AG20443 (cell line): Measurements from ENCODE around the gene S1PR1.

Experiments used
- DNase-seq: peaks from one replicate; pipeline ENCODE4 v3.0.0; 2012; ENCODE audit warnings: low spot score, mixed read lengths

The S1PR1 gene

DNA sequence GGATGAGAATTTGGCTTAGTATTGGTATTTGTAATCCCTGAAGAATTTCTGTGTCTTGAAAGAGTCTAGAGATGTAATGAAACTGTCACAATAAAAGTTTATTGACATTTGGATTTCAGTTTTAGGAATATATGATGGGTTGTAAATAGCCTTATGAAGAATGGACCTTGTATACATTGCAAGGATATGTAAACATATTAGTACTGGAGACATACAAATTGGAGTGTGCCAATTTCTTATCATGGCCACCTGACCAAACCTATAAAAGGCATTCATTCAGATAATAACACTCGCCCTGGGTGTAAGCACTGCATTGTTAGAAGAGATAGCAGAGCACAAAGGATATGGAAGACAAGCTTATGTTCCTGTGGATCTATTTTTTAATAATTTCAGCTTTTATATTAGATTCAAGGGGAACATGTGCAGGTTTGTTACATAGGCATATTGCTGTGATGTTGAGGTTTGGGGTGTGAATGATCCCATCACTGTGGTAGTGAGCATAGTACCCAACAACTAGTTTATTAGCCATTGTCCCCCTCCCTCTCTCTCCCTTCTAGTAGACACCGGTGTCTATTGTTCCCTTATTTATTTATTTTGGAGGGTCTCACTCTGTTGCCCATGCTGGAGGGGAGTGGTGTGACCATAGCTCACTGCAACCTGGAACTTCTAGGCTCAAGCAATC lies 8.6 kb downstream of the S1PR1 start:
- no peak for DNase-seq

DNA sequence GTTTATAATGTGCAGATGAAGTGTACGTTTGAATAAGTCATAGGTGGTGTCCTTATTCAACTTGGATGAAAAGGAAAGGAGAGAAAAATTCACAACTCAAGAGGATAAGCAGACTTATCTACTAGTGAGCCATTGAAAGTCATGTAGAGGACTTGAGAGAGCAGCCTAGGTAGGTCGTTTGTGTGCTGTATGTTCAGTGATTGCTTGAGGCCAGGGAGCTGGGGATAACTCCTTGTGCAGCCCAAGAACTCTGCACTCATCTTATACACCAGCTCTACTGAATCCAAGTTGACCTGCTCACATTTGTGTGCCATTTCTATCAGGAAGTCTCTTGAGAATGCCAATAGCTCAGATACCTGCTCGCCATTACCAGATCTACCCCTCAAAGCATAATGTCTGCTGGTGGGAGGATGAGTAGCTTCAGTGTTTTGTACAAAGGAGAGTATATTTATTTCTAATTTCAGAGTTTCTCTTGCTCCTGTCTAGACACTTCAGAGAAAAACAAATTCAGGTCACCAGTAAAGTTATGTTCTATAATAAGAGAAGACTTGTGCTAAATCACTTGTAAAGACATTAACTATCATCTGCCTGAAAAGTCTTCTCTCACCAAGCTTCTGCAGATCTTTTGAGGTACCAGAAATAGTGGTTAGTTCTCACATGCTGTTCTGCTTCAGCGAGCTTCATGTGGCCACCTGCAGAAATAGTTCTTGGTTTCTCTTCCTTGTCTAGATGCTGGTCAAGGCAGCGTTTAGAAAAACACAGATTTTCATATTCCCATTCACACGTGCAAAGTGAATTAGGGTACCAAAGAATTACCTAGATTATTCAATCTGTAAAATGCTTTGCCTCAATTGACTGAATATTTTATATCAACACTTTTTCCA lies 10.8 kb downstream of the S1PR1 start:
- no peak for DNase-seq

DNA sequence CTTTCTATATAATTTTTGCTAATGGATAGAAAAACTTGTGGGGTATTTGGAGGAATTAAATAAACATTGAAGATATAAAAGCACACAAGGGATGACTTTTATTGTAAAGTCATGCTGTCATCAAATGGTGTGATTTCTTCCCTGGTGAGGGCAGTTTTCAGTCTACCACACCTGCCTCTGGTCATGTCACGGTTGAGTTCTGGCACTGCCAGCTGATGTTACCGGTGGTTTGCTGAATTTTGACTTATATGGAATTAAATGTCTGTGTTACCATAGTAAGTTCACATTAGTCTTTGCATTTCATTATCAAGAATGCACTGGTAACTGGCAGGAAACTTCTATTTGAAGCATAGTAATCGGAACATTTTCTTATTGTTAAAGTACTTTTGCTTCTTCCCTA lies 13.4 kb downstream of the S1PR1 start:
- DNase-seq = no peak

DNA sequence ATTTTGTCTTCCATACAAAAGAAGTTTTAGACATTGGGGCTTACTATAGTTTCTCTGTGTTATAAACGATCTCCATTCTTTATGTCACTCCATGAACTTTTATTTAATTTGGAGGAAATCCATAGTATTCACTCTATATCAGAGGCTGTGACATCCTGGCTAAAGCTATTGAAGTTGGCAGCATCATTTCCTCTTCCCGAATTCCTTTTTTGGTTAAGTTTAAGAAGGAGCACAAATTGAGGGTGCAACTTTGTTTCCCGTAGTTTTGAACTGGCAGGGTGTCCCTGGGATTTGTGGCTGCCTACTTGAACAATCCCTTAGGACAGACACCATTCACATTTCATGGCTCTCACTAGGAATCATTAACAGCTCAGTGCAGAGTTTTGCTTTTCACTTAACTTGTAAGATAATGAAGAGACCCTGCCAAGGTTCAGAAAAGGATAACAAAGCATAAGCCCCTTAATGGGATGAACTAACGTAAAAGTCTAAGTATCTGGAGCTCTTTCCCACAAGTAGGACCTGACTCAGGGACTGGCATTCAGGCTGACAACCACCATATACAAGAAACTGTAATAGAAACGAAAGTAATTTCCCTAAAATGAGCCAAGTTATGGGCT lies 13.9 kb downstream of the S1PR1 start:
- DNase-seq = no peak

DNA sequence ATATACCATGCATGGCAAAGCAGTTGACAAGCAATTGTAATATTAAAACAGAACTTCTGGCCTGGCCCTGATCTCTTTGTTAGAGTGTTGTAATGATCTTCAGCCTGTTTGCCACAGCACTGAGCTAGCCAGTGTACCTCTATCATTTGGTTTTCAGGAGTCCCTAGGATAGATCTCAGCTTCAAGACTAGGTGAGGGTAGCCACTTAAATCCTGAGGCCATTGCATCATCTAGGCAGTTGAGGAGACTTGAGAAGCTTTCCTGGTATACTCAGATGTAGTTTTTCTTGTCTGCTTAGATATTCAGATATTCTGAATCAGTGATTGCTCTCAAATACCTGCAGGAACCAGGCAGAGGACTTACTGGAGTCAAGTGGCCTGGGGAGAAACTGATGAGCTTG lies 14.7 kb downstream of the S1PR1 start:
- DNase-seq = no peak

DNA sequence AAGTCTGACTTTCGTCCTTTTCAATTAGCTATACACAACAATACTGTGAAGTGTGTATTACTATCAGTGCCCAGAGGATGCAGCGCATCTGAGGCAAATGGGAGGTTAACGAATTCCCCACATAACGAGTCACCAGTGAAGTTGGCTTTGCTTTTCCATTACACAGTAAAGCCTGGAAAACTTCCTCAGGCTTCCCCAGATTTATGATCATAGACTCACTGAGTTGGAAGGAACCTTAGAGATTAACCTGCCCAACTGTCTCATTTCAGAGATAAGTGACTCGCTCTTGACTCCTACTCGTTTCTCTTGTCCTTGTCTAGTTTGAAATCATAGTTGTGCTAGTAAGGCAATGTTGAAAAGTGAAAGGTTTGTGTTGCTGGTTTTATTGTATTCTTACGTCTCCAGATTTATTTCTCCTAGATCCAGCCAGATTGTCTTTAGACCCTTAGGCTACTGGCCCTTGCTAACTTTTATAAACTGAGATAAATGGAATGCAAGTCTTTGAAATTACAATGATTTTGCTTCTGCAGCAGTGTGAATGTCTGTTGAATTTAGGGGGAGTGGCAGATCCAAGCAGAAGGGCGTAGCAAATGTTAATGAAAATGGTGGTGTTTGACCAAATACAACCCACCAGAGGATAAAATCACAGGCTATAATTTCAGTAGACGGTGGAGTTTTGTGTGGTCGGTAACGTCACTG lies 17.3 kb downstream of the S1PR1 start:
- DNase-seq = peak; percentile 61

DNA sequence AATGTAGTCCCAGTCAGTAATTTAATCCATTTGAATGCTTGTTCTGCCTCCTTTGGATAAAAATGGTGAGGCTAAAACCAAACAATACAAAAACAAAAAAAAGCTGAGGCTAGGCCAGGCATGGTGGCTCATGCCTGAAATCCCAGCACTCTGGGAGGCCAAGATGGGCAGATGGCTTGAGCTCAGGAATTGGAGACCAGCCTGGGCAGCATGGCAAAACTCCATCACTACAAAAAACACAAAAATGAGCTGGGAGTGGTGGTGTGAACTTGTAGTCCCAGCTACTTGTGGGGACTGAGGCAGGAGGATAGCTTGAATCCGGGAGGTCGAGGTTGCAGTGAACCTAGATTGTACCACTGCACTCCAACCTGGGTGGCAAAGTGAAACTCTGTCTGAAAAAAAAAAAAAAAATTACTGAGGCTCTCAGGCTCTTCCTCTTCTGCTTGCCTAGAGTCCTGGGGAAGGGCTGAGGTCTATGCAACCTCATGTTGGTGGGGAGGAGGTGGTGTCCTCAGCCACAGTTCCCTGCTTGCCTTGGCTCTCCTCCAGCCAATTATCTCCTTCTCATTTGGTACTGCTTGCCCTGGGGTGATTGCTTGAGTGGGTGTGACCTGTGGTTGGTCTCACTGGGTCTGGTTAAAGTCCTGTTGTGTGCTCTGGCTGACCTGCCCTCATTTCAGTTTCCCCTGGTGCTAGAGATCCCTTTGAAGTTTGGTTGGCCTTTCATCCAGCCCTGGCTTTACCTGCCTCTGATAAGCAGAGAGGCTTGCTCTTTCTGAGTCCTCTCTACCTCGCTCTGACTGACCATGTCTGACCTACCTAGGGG lies 20.9 kb downstream of the S1PR1 start:
- DNase-seq = no peak

DNA sequence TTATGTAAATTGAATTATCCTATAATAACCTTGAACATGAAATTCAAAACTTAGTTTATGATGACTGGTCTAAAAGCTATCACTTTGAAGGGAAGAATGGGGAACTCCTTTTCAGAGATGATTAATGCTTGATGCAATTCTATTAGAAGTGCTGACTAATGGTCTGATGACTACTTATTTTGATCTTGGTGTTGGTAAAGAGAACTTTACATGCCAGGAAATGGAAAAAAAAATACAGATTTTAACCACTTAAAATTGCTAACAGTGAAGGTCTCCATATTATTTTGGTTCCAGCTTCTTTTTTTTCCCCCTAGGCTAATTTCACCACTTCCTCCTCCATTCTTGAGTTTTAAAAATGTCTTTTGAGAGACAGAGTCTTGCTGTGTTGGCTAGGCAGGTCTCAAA lies 22.9 kb downstream of the S1PR1 start:
- peak; percentile 45 for DNase-seq

DNA sequence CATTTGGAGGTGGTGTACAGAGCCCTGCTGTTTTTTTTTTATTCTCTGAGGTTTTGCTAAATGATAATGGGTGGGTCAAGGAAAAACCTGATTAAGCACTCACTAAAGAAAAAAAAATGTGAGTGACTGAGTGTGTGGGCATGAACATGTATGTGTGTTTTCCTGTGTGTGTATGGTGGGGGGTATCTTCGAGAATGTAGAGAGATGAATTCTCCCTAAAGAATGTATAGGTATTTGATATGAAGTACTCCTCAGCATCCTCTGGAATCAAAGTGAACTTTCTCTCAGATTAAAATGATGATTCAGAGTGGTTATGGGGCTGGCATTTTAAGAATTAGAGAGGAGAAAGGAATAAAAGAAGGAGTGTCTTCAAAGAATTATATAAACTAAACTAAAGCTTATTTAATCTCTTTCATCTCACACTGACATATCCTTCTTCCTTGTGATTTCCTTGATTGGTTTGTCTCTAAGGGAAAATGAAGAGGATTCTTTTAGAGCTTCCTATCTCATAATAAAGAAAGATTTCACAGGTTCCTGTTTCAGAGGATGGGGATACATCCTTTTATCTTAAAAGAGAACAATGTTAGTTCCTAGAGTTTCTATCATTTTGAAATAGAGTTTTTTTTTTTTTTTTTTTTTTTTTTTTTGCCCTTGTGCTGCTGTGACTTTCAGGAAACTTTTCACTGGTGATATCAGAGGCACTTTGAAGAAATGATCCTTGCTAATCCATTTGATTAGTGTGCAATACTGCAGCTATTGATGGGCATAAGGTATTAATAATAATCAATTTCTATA lies 23.9 kb downstream of the S1PR1 start:
- no peak for DNase-seq

DNA sequence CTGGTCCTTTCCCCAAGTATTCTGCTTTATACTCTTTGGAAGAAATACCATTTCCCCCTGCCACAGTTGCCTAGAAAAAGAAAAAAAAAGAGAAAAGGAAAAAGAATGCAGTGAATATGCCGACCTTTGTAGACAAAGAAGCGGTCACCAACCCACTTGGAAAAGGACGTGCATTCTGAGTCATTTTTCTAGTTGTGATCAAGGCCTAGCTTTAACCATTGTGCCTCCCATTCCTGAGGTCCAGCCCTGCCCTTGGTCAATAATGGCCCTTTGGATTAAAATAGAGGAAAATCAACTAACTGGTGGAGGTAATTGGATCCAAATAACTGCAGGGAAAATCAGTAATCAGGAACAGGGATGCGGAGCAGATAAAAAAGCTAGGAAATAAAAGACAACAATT lies 24.8 kb downstream of the S1PR1 start:
- DNase-seq = no peak

DNA sequence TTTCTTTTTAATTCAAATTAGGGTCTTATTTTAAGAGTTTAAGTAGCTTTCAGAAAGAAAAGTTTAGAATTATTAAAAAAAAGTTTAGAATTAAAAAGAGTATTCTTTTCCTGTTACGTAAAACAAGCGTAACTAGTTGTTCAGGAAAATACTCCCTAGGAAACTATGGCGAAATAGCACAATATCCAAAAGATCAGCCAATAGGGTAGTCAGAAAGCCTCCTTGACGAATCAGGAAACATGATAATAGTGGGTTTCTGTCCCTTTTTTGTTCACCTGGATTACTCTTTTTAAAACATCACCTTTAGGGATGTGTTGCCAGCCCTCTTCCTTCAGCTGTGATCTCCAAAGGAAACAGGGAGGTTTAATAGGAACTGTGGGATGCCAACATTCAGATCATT lies 25.2 kb downstream of the S1PR1 start:
- DNase-seq = no peak

DNA sequence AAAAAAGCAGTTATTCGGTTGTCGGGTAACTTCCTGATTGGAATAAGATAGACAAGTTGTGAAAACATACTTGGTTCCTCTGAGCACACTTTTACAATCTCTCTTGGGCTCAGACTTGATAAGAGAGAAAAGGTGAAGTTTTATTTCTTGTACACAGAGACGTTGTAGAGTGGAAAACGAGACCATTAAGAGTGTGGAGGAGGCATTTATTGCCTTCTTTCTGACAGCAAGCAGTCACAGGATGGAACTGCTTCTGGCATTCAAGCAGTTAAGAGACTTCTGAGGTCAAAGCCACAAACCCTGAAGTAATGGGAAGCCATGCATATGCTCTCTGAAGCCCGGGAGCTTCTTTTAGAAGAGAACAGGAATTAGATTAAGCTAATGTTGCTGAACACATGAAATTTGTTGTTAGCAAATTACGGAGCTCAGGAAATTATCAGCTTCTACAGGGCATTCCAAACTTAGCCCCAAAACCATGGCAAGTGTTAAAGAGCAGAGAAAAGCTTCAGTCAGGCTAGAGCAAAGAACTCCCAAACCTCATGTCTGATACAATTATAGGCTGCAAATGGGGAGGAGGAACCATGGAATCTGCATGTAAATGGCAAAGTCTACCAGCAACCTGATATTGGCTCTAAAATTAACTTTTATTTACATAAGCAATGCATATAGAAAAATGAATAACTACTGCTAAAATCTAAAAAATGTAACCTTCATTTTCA lies 26.0 kb downstream of the S1PR1 start:
- DNase-seq = no peak

DNA sequence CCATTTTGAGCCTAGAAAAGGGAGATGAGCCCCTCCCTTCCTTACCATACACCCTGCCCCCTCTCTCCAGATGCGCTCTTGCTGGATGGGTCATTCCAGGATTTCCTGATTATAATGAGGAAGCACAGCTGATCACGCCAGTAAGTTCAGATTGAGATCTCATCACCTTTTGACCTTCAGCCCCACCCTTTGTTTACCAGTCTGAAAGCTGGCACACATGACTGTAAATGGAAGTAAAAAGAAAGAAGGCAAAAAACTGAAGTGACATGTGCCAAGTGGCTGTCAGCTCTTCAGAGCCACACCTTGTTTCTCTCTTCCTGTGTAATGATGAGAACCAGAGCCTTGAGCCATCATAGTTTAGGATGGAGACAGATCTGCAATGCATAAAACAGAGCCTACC lies 27.9 kb downstream of the S1PR1 start:
- DNase-seq = no peak

DNA sequence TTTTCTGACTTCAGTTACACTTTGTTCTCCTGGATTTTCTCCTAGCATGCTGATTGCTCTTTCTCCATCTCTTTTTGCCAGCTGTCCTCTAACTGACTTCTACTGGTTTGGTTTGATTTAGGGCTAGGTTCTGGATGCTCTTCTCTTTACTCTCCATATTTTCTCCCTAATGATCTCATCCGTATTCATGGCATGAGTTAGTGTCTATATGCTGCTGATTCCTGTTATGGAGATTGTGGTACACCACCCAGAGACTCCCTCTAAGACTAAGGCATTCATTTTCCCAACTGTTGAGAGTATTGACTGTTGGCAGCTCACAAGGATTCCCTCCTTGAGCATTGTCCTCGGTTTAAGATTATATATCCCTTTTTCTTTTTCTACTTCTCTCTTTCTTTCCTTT lies 28.9 kb downstream of the S1PR1 start:
- no peak for DNase-seq

DNA sequence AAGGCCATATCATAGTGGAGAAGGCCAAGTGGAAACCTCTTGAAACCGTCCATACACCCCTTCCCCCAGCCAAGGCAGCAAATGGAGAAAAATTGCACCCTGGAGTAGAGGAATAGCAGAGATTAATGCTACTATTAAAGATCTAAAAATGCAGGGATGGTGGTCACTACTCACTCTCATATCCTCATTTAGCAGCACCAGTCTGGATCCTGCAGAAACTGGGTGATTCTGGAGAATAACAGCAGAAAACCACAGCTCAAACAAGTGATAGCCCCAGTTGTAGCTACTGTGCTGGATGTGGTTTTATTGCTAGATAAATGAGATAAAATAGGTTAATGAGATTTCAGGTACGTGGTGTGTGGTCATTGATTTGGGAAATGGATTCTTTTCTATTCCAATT lies 30.3 kb downstream of the S1PR1 start:
- DNase-seq = no peak

DNA sequence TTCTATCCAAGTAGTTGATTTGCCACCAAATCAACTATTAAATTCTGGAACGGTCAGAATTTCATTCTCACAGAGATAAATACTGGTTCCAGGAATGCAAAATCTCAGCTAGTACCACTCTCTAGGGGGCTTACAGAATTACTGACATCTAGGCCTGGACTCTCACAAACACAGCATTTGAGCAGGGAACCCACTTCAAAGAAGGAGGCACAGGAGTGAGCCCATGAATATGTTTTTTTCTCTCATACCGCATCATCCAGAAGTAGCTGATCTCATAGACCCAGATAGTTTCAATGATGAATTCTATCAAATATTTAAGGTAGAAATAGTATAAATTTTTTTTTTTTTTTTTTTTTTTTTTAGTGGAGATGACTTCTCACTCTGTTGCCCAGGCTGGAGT lies 32.1 kb downstream of the S1PR1 start:
- DNase-seq = no peak

DNA sequence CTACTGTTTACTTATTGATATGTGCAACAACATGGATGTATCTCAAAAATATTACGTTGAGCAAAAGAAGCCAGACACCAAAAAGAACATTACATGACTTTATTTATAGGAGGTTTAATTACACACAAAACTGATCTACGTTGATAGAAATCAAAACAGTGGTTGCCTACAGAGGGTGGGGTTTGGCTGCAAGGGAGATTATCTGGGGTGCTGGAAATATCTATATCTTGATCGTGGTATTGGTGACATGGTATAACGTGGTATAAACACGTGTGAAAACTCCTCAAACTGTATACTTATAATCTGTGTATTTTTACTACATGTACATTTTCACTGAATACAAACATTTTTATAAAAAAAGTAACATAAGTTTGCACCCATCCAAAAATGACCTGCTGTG lies 38.9 kb downstream of the S1PR1 start:
- DNase-seq = no peak

DNA sequence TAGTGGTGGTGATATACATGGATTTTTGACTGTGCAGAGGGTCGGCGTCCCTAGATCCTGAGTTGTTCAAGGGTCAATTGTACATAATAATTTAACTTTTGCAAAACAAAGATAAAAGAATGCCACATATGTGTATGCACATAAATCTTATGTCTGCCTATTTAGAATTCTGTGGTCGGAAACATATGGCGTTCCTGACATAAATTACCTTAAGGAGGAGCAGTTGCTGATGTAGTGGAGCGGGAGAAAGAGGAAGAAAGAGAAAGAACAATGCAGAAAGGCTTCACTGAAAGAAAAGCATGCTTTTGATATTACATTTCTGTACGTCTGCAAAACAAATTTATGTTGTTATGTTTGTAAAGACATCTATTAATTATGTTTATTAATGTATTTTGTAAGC lies 40.0 kb downstream of the S1PR1 start:
- no peak for DNase-seq

DNA sequence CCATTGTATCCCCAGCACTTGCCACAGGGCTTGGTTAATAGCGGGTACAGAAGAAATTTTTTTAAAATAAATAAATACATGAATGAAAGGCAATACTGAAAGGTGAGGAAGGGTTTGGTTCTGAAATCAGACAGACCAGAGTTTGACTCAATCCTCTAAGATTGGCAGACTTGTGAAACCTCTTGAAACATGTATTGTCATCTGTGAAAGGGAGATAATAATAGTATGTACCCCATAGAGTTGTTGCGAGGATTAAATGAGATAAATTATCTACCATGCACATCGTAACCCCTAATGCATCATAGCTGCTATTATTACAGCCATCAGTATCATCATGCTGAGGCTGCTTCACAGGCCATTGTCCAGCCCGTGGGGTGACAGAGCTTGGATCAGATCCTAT lies 41.4 kb downstream of the S1PR1 start:
- DNase-seq = no peak

DNA sequence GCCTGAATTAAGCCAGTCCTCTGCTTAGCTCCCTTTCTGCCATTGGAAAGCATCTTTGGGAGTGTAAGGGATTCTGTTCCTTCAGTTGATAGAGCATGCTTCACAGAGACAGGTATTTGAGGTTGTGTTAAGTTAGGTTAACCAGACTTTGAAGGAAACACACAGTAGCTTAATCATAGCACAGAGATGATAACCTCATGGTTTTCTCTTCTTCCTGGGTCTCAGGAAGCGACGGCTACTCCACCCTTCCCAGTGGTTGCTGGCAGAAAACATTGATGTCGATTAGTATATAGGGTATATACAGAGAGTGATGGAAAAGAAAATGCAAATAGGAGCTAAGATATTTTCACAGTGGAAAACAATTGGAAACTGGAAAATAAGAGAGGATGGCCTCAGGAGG lies 42.0 kb downstream of the S1PR1 start:
- no peak for DNase-seq
